GM12872 (cell line): ENCODE results near the gene TEAD1.

Experiments
- CTCF ChIP-seq: IDR thresholded peaks from 3 replicates; pipeline ENCODE4 v1.5.1; 2011; ENCODE audit warnings: low read depth, mild to moderate bottlenecking, low read length, moderate library complexity; ENCODE audit not compliant: insufficient read depth

TEAD1 gene

GRCh38 chr11:12808519-12808918 lies 134.3 kb downstream of the TEAD1 start:
- no peak for TF ChIP-seq CTCF

DNA sequence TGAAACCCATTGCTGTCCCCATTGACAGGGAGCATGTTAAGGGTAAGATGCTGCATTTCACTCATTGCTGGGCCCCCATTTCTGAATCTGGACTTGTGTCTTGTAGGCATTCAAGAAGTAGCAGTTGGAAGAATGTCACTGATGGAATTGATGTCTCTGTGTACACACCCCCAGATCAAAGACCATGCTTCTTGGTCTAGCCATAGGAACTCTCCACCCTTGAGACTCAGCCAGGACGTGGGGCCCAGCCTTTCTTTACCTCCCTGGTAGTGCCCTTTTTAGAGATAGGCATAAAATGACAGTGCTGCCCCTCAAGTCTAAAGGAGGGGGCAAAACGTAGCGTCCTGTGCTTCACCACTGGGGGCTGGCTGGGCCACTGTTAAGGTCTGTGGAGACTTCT lies 135.1 kb downstream of the TEAD1 start:
- no peak for TF ChIP-seq CTCF

DNA sequence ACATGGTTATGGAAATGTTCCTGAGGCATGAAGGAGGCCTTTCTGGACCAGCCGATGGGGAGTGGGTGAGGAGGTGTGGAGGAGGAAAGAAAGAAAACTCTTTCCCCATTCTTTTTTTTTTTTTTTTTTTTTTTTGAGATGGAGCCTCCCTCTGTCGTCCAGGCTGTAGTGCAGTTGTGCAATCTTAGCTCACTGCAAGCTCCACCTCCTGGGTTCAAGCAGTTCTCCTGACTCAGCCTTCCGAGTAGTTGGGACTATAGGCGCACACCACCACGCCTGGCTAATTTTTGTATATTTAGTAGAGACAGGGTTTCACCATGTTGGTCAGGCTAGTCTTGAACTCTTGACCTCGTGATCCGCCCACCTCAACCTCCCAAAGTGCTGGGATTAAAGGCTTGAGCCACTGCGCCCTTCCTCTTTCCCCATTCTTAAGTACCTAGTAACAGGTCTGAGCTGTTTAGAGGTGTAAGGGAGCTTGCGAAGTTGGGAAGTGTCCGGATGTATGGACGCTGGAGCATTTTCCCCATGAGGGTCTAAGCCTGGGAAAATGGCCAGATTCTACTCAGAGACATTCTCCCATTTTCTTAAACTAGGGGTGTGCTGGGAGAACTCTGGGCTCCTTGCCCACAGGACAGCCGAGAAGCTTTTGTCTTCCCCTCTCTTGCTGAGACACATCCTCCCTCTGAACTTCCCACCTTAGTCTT lies 135.8 kb downstream of the TEAD1 start:
- TF ChIP-seq CTCF = no peak

- TF ChIP-seq CTCF = no peak
These were observed 136.3 kb downstream of the TEAD1 start for GRCh38 chr11:12810568-12810894.

DNA sequence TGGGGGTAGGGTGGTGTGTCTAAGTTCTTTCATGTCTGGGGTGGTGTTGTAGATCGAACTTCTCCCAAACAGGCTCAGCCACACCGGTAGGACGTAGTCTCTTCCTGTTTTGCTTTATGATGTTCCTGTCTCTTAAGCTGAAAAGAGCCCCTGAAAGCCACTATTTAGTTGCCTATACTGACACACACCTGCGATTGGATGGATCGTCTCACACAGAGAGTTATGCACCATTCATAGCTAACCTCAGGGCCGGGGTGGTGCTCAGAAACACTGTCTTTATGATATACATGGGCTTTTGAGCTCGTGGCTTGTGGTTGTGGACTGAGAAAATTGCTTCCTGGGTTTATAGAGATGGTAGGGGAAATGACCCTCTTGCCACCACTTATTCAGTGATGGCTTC lies 137.6 kb downstream of the TEAD1 start:
- TF ChIP-seq CTCF = no peak

- no peak for TF ChIP-seq CTCF
These were observed 138.6 kb downstream of the TEAD1 start for GRCh38 chr11:12812849-12813248.

- no peak for TF ChIP-seq CTCF
These were observed 139.4 kb downstream of the TEAD1 start for GRCh38 chr11:12813371-12814225.
